Dermis microvascular lymphatic vessel endothelial cell (primary cell): ENCODE measurements around the gene OTULIN. TPM values are rescaled to one million over a fixed set of nuclear protein-coding genes. Genes with fewer than 3 reads are reported as not detected.
A peak's percentile ranks its signal among the peaks of the same experiment; 100 is the strongest.

Source experiments
- DNase-seq, 2 donors: peaks; one replicate each; pipeline versions ENCODE4 v3.0.0 to v3.0.0-alpha.2; 2010; ENCODE audit warnings: low read depth in 2 of 2
- total RNA-seq: library from RNA; depleted of rRNA; stranded (reverse); fragments of >200 nt; gene quantifications from 2 replicates; pipeline ENCODE4 v1.2.1, GENCODE V29; 2014

OTULIN gene
- total RNA-seq, 1 donor from 2014 or later, result 12.2 TPM

GRCh38 chr5:14696851-14697250 lies 32.3 kb downstream of the OTULIN start:
- DNase-seq, result no peak

GRCh38 chr5:14698495-14698894 lies 34.0 kb downstream of the OTULIN start:
- DNase-seq, result no peak

GRCh38 chr5:14699159-14699558 lies 34.6 kb downstream of the OTULIN start:
- no peak for DNase-seq

GRCh38 chr5:14699807-14700400 lies 35.4 kb downstream of the OTULIN start:
- no peak for DNase-seq

- no peak for DNase-seq
Measured at GRCh38 chr5:14700478-14701436, 36.2 kb downstream of the OTULIN start.

- no peak for DNase-seq
Measured at GRCh38 chr5:14701556-14701955, 37.0 kb downstream of the OTULIN start.

GRCh38 chr5:14702238-14702839 lies 37.8 kb downstream of the OTULIN start:
- no peak for DNase-seq

- no peak for DNase-seq
Measured at GRCh38 chr5:14705556-14705955, 41.0 kb downstream of the OTULIN start.

GRCh38 chr5:14706615-14707021 lies 42.1 kb downstream of the OTULIN start:
- peak; percentile 61 to 86 for DNase-seq

GRCh38 chr5:14707811-14708390 lies 43.4 kb downstream of the OTULIN start:
- no peak for DNase-seq

- no peak for DNase-seq
Measured at GRCh38 chr5:14708551-14708950, 44.0 kb downstream of the OTULIN start.

GRCh38 chr5:14710313-14710994 lies 45.9 kb downstream of the OTULIN start:
- DNase-seq, result no peak

GRCh38 chr5:14712131-14712530 lies 47.6 kb downstream of the OTULIN start:
- DNase-seq, result no peak

GRCh38 chr5:14712666-14713065 lies 48.1 kb downstream of the OTULIN start:
- no peak for DNase-seq

- no peak for DNase-seq
Measured at GRCh38 chr5:14713476-14714390, 49.2 kb downstream of the OTULIN start.

GRCh38 chr5:14714706-14715105 lies 50.2 kb downstream of the OTULIN start:
- DNase-seq, result no peak

GRCh38 chr5:14715481-14715880 lies 51.0 kb downstream of the OTULIN start:
- DNase-seq, result no peak

GRCh38 chr5:14716755-14717752 lies 52.5 kb downstream of the OTULIN start:
- DNase-seq, result no peak

GRCh38 chr5:14718778-14719177 lies 54.3 kb downstream of the OTULIN start:
- DNase-seq, result no peak
